Measurements from ENCODE around the gene ZNF765. TPM values are rescaled to one million over a fixed set of nuclear protein-coding genes. Genes with fewer than 3 reads are reported as not detected.

The ZNF765 gene
- total and polyA plus RNA-seq, 7 donors = 1.5 to 8.3 (median 2.5) TPM

Other genes with a start within 250 kb of the ZNF765 start
- gene ZNF347, start 236.1 kb upstream of the ZNF765 start, total RNA-seq = 1 to 10 TPM; 3.8 to 6.8 (median 5.4) TPM
- 1 to 10 TPM; 2.6 to 6.2 (median 3.4) TPM for gene ZNF347, start 236.1 kb upstream of the ZNF765 start, polyA plus RNA-seq
- gene ZNF665, start 201.8 kb upstream of the ZNF765 start, total RNA-seq = 1 to 10 TPM in 1 of 4 donors, under 1 TPM in 3; 0.47 to 1.1 (median 0.75) TPM
- under 1 TPM; 0.20 to 0.66 (median 0.48) TPM for gene ZNF665, start 201.8 kb upstream of the ZNF765 start, polyA plus RNA-seq
- gene ZNF677, start 140.3 kb upstream of the ZNF765 start, total RNA-seq = 1 to 10 TPM; 5.1 to 9.7 (median 6.8) TPM
- gene ZNF677, start 140.3 kb upstream of the ZNF765 start, polyA plus RNA-seq = 1 to 10 TPM; 3.3 to 9.5 (median 4.0) TPM
- gene VN1R2, start 136.9 kb upstream of the ZNF765 start, total RNA-seq = not detected
- not detected for gene VN1R2, start 136.9 kb upstream of the ZNF765 start, polyA plus RNA-seq
- gene VN1R4, start 127.4 kb upstream of the ZNF765 start, total RNA-seq = not detected
- not detected for gene VN1R4, start 127.4 kb upstream of the ZNF765 start, polyA plus RNA-seq
- gene ZNF845, start 61.4 kb upstream of the ZNF765 start, total RNA-seq = 1 to 10 TPM in 2 of 4 donors, under 1 TPM in 2; 0.81 to 2.0 (median 1.0) TPM
- 1 to 10 TPM in 2 of 3 donors, under 1 TPM in 1; 1.00 to 5.1 (median 1.4) TPM for gene ZNF845, start 61.4 kb upstream of the ZNF765 start, polyA plus RNA-seq
- gene ZNF525, start 29.4 kb upstream of the ZNF765 start, total RNA-seq = 1 to 10 TPM; 1.3 to 2.1 (median 1.7) TPM
- gene ZNF525, start 29.4 kb upstream of the ZNF765 start, polyA plus RNA-seq = 1 to 10 TPM in 1 of 3 donors, under 1 TPM in 2; 0.18 to 1.6 (median 0.78) TPM
- gene ZNF761, start 36.8 kb downstream of the ZNF765 start, total RNA-seq = 1 to 10 TPM; 1.5 to 4.4 (median 3.6) TPM
- 1 to 10 TPM; 1.5 to 6.4 (median 3.2) TPM for gene ZNF761, start 36.8 kb downstream of the ZNF765 start, polyA plus RNA-seq
- gene ZNF813, start 72.6 kb downstream of the ZNF765 start, total RNA-seq = 1 to 10 TPM in 2 of 4 donors, under 1 TPM in 2; 0.42 to 1.7 (median 0.95) TPM
- gene ZNF813, start 72.6 kb downstream of the ZNF765 start, polyA plus RNA-seq = 1 to 10 TPM in 1 of 3 donors, under 1 TPM in 2; 0.31 to 1.1 (median 0.99) TPM
- gene ZNF331, start 143.0 kb downstream of the ZNF765 start, total RNA-seq = 10 to 100 TPM in 1 of 4 donors, 1 to 10 TPM in 3; 4.8 to 10.3 (median 8.8) TPM
- 10 to 100 TPM in 1 of 3 donors, 1 to 10 TPM in 2; 3.8 to 29.0 (median 8.7) TPM for gene ZNF331, start 143.0 kb downstream of the ZNF765 start, polyA plus RNA-seq
- under 1 TPM in 1 of 4 donors, not detected in 3; 0.36 TPM for gene DPRX, start 236.8 kb downstream of the ZNF765 start, total RNA-seq
- gene DPRX, start 236.8 kb downstream of the ZNF765 start, polyA plus RNA-seq = not detected

Measured in psoas muscle (tissue), 7 donors.